HG03342 (cell line): ENCODE results near the gene ZNF45.
"Not testable (repeated sequence)": the region's sequence is repeated elsewhere in the genome, so short reads cannot be mapped to it uniquely, and the experiment has no call there.

ENCODE experiments used
- ATAC-seq: cut with Tn5 transposase; IDR thresholded peaks from one replicate; pipeline ENCODE4 v1.9.1; 2021; ENCODE audit warnings: mild to moderate bottlenecking, moderate library complexity; ENCODE audit not compliant: unreplicated experiment

The ZNF45 gene

GRCh38 chr19:43914051-43914450 is 21.0 kb downstream of the ZNF45 start:
- ATAC-seq: no peak

DNA sequence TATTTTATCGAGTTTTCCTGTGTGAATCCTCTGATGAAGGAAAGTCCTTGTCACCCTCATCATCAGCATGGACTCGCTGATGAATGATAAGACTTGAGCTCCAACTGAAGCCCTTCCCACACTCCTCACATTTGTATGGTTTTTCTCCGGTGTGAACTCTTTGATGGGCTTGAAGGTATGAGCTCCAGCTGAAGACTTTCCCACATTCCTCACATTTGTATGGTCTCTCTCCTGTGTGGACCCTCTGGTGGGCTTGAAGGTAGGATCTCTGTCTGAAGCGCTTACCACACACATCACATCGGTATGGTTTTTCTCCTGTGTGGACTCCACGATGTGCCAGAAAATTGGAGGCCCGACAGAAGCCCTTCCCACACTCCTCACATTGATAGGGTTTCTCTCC is 21.7 kb downstream of the ZNF45 start:
- ATAC-seq: no peak

GRCh38 chr19:43910884-43911283 is 24.2 kb downstream of the ZNF45 start:
- ATAC-seq: no peak

- ATAC-seq: no peak
Measured at GRCh38 chr19:43908659-43909058, 26.4 kb downstream of the ZNF45 start.

- ATAC-seq: no peak
Measured at GRCh38 chr19:43906774-43907173, 28.3 kb downstream of the ZNF45 start.

DNA sequence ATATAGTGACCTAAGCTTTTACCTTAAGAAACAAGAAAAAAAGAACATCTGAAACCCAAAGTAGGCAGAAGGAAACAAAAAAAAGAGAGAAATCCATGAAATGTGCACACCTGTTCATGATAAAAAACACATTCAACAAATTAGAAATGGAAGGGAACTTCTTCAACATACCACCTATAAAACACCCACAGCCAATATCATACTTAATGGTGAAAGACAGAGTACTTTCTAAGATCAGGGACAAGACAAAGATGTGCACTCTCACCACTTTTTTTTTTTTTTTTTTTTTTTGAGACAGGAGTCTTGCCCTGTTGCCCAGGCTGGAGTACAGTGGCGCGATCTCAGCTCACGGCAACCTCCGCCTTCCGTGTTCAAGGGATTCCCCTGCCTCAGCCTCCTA is 29.2 kb downstream of the ZNF45 start:
- no peak for ATAC-seq

DNA sequence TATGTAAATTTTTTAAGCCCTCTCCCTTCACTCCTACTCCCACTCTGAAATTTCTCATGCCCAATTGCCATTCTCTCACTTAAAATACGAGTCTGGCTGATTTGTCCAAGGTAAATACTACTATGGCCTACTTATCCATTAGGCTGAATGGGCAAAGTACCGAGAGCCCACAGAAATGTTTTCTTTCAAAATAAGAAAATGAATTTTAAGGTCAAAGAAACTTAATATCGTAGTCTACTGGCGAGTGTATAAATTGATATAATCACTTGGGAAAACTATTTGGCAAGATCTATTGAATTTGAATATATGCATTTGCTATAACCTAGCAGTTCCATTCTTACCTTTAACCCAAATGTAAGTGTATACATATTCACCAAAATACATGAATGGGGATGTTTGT is 32.7 kb downstream of the ZNF45 start:
- no peak for ATAC-seq

DNA sequence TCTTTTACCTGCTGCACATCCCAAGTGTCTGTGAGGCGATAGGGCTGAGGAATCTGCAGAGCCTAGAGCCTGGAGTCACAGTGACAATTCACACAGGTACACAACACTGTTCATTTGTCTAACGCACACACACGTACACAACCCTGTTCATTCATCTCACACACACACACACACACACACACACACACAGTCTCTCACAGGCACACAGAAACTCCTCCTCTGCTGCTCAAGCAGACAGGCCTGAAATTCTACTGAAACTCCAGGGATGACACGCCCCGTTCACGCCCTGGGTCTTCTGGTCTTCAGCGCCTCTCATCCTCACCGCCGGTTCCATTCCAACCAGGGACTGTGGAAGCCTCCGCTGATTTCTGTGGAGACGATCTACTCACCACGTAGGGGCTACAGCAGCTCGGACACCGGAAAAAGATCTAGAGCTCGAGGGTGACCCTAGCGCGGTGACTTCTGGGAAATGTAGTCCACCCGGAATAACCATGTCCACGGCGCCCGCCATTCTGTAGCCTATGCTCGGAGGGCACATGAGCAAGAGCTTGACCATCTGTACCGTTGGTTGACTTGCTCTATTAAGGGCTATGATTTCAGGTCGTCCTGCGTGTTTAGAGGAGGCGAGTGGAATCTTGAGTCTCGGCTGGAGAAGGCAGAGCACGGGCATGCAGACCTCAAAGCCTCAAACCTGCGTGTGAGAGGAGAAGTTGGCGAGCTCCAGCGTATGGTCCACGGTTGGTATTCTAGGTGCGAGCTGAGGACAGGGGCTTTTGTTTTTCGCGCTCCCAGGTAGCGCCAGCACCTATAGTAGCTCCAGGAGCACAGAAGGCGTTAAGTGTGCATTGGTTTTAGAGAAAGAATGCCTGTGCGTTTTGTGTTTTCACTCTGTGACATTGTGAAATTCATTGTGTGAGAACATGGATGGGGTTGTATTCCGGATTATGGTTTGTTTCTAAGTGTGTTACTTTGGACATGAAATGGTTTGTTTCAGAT is 33.4 kb downstream of the ZNF45 start:
- ATAC-seq: no peak

DNA sequence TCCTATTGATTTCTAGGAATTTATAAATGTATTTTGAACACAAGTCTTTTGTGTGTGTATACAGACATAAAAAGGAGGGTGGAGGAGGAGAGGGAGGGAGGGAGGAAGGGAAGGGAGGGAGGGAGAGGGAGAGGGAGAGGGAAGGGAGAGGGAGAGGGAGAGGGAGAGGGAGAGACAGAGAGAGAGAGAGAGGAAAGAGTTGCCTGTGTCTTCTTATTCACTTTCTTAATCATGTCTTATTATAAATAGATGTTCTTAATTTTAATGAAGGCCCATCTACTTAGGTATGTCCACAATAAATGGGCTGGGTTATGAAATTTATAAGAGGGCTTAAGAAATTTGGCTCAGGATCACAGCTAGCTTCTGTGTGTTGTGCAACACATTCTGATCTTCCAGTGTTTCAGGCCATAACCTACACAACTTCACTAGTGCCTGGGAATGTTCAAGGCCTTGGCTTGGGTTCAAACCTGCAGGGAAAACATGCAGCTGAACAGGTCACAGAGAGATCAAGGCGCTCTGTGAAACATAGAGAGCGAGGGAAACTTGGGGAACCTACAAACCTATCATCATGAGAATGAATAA is 39.3 kb downstream of the ZNF45 start:
- ATAC-seq: no peak

DNA sequence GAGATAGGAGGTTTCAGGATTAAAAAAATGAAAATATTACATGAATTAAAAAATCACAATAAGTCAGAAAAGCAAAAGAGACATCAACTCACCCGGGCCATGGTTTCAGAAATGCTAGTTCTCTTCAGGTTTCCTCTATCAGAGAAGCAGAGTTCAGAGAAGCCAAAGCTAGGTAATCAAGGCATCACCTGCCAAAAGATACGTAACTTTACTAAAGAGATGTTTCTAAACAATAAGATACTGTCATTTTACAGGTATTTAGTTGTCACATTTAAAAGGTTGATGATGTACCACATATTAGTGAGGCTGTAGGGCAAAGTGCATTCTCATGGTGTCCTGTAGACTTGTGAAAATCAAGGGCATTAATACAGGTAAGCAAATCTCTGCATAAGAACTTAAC is 51.2 kb downstream of the ZNF45 start, which contains the start of gene ZNF404:
Gene ZNF404, minus strand, starts transcription at position 101 of the 400 bp plus-strand sequence.
- ATAC-seq: no peak

- ATAC-seq: no peak
Measured at GRCh38 chr19:43880483-43880882, 54.6 kb downstream of the ZNF45 start.

DNA sequence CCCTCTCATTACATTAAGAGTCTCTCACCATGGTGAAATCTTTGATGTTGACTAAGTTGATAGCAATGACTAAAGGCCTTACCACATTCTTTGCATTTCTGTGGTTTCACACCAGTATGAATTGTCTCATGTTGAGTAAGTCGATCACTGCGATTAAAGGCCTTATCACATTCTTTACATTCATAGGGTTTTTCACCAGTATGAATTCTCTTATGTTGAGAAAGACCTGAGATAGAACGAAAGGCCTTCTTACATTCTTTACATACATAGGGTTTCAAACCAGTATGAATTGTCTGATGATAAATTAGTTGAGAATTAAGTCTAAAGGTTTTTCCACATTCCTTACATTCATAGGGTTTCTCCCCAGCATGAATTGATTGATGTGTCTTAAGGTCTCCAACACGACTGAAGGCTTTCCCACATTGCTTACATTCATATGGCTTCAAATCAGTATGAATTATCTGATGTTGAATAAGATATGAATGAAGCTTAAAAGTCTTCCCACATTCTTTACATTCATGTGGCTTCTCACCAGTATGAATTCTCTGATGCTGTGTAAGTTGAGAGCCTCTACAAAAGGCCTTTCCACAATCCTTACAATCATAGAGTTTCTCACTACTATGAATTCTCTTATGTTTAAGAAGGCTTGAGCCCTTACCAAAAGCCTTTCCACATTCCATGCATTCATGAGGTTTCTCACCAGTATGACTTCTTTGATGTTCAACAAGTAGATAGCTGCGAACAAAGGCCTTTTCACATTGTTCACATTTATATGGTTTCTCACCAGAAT is 62.3 kb downstream of the ZNF45 start:
- no peak for ATAC-seq

GRCh38 chr19:43866923-43867322 is 68.2 kb downstream of the ZNF45 start:
- ATAC-seq: not testable (repeated sequence)
